Stimulated activated CD4-positive, alpha-beta T cell treated with anti-CD3 and anti-CD28 coated beads, Interleukin-1b, Interleukin-23, amount 100 ng/mL, for 48 hours (primary cell): ENCODE results near the gene CAPN13.

Experiments used
- DNase-seq: peaks from one replicate; pipeline ENCODE4 v3.0.0-alpha.2; 2020

Gene CAPN13

GRCh38 chr2:30721668-30722647 is 85.3 kb downstream of the CAPN13 start:
- DNase-seq = no peak

GRCh38 chr2:30721241-30721640 is 86.0 kb downstream of the CAPN13 start:
- DNase-seq = no peak

- no peak for DNase-seq
These were observed 90.1 kb downstream of the CAPN13 start for GRCh38 chr2:30717081-30717650.

GRCh38 chr2:30716123-30716900 is 90.9 kb downstream of the CAPN13 start:
- no peak for DNase-seq

GRCh38 chr2:30714811-30715709 is 92.2 kb downstream of the CAPN13 start:
- no peak for DNase-seq

- no peak for DNase-seq
These were observed 93.5 kb downstream of the CAPN13 start for GRCh38 chr2:30713698-30714097.

- DNase-seq = peak; percentile 86
These were observed 95.6 kb downstream of the CAPN13 start for GRCh38 chr2:30711646-30712085.

- DNase-seq = no peak
These were observed 96.8 kb downstream of the CAPN13 start for GRCh38 chr2:30710461-30710860.

GRCh38 chr2:30710016-30710415 is 97.2 kb downstream of the CAPN13 start:
- DNase-seq = no peak

- no peak for DNase-seq
These were observed 97.7 kb downstream of the CAPN13 start for GRCh38 chr2:30709516-30709915.

GRCh38 chr2:30708491-30709290 is 98.6 kb downstream of the CAPN13 start:
- no peak for DNase-seq

- DNase-seq = no peak
These were observed 99.8 kb downstream of the CAPN13 start for GRCh38 chr2:30707304-30707903.

GRCh38 chr2:30706534-30707303 is 100.5 kb downstream of the CAPN13 start:
- DNase-seq = peak; percentile 77

- no peak for DNase-seq
These were observed 101.3 kb downstream of the CAPN13 start for GRCh38 chr2:30705711-30706533.

- no peak for DNase-seq
These were observed 102.2 kb downstream of the CAPN13 start for GRCh38 chr2:30705056-30705455.

GRCh38 chr2:30704309-30705020 is 102.8 kb downstream of the CAPN13 start:
- DNase-seq = no peak

- no peak for DNase-seq
These were observed 104.6 kb downstream of the CAPN13 start for GRCh38 chr2:30702694-30703093.

- DNase-seq = no peak
These were observed 105.5 kb downstream of the CAPN13 start for GRCh38 chr2:30701782-30702181.
